MCF 10A (cell line): Measurements from ENCODE around the gene SUSD3. TPM values are rescaled to one million over a fixed set of nuclear protein-coding genes. Genes with fewer than 3 reads are reported as not detected.

ENCODE experiments used
- BruUV-seq: library from RNA; stranded (reverse); fragments of 400-500 nt; replicated peaks from 2 replicates; lab custom pipeline; 2021; lab: Mats Ljungman, UMichigan
- CTCF ChIA-PET: fragments of 300-600 bp; sonication (Branson Sonifier 250); formaldehyde crosslinking; extraction: SDS; loops from one replicate; lab custom pipeline; 2021; ENCODE audit warnings: antibody characterized with exemption, inconsistent platforms; lab: Yijun Ruan, JAX
- POLR2A ChIA-PET: fragments of 300-600, 350-650 bp; sonication (Branson Sonifier 250); formaldehyde crosslinking; extraction: SDS; loops from one replicate; lab custom pipeline; 2020; ENCODE audit warnings: antibody characterized with exemption, inconsistent platforms; lab: Yijun Ruan, JAX
- DNase-seq: peaks from one replicate; pipeline ENCODE4 v3.0.0-alpha.2; 2018; ENCODE audit not compliant: unreplicated experiment
- H3K27ac Mint-ChIP-seq: one replicate; pipeline ENCODE4 v1.8.0; 2022; ENCODE audit warnings: mild to moderate bottlenecking, low read depth, mixed read lengths; ENCODE audit not compliant: unreplicated experiment
- H3K27me3 Mint-ChIP-seq: one replicate; pipeline ENCODE4 v1.8.0; 2022; ENCODE audit warnings: mixed read lengths; ENCODE audit not compliant: insufficient read depth, unreplicated experiment
- H3K36me3 Mint-ChIP-seq: one replicate; pipeline ENCODE4 v1.8.0; 2022; ENCODE audit warnings: mild to moderate bottlenecking, moderate library complexity, mixed read lengths; ENCODE audit not compliant: insufficient read depth, unreplicated experiment
- H3K4me1 Mint-ChIP-seq: one replicate; pipeline ENCODE4 v1.8.0; 2022; ENCODE audit warnings: mixed read lengths; ENCODE audit not compliant: insufficient read depth, unreplicated experiment
- H3K4me3 Mint-ChIP-seq: one replicate; pipeline ENCODE4 v1.8.0; 2022; ENCODE audit warnings: mild to moderate bottlenecking, moderate library complexity, mixed read lengths; ENCODE audit not compliant: unreplicated experiment
- H3K9me3 Mint-ChIP-seq: one replicate; pipeline ENCODE4 v1.8.0; 2022; ENCODE audit warnings: mixed read lengths; ENCODE audit not compliant: unreplicated experiment
- CTCF ChIP-seq: fragments of 200-600 bp; IDR thresholded peaks from one replicate; pipeline ENCODE4 v1.8.0; 2022; ENCODE audit warnings: antibody characterized with exemption, mild to moderate bottlenecking; ENCODE audit not compliant: unreplicated experiment
- intact Hi-C: fragments of 100-400 bp; cut with micrococcal nuclease; formaldehyde crosslinking; loops from 2 replicates; pipeline ENCODE4 v1.14.1; 2022
- total RNA-seq: library from RNA; stranded (reverse); gene quantifications from 2 replicates; pipeline ENCODE4 v1.2.3, GENCODE V29; 2022

The SUSD3 gene
- total RNA-seq, 1 experiment from 2014 or later: not detected

GRCh38 chr9:93037476-93037971 is 21.0 kb upstream of the SUSD3 start:
- ChIA-PET POLR2A (no interaction called here), CTCF (interaction anchor here (0.6 kb wide), 1 partner anchor 123 kb away, joined by 3 read pairs; no protein-coding TSS in a partner anchor)
- BruUV-seq: no TSS peak
- intact Hi-C loops: no loop called here
- DNase-seq: no peak
- no peak for TF ChIP-seq CTCF
- H3K4me3 Mint-ChIP-seq: no peak overlapping the region
- H3K9me3 Mint-ChIP-seq: no peaks in the 10 kb centered on the region
- H3K27ac Mint-ChIP-seq: no peak overlapping the region
- H3K27me3 Mint-ChIP-seq: peaks cover 16% of the 10 kb centered on the region
- no peaks in the 10 kb centered on the region for H3K36me3 Mint-ChIP-seq
- no peaks in the 10 kb centered on the region for H3K4me1 Mint-ChIP-seq

DNA sequence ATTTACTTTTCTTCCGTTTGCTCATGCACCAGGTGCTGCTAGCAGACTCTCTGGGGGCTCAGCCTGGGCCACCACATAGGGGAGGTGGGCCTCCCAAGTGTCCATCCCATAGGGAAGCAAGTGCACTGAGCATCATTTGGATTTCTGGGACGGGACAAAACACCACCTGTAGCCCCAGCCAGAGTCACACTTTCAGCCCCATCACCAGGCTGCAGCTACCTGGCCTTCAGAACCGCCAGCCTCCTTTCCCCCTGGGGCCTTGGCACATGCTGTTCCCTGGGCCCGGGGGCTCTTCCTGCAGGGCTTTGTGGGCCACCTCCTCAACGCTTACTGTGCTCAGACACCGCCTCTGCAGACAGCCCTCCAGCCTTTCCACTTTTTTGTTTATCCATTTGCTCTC is 19.6 kb upstream of the SUSD3 start:
- BruUV-seq: no TSS peak

GRCh38 chr9:93039456-93039855 is 19.0 kb upstream of the SUSD3 start:
- CTCF ChIA-PET: interaction anchor here (0.8 kb wide), 1 partner anchor 35 kb away, joined by 3 read pairs; no protein-coding TSS in a partner anchor

More for the DNA sequence above, 19.6 kb upstream of the SUSD3 start:
- Mint-ChIP-seq H3K4me3 (no peak overlapping the region), H3K4me1 (no peaks in the 10 kb centered on the region), H3K36me3 (no peaks in the 10 kb centered on the region), H3K27me3 (peaks cover 2% of the 10 kb centered on the region), H3K9me3 (no peaks in the 10 kb centered on the region), H3K27ac (no peak overlapping the region)
- DNase-seq: no peak
- POLR2A ChIA-PET: no interaction called here
- CTCF ChIA-PET: no interaction called here
- TF ChIP-seq CTCF: no peak
- intact Hi-C loops: no loop called here

DNA sequence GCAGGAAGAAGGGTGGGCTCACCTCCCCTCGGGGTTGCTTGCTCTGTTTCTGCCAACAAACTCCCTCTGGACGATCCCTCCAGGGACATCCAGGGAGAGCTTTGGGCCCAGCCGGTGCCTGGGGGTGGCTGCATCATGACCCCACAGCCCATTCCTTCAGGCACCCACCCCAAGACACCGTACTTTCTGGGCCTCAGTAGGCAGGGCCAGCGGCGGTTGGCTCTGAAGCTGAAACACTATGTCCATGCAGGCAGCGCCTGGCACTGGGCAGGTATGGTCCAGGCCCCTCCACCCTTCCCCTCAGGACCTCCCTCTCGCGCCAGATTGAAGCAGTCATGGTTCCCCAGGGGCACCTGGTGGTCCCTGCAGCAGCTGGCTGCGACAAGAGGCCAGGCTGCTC is 18.5 kb upstream of the SUSD3 start:
- Mint-ChIP-seq H3K4me1 (no peaks in the 10 kb centered on the region), H3K9me3 (peaks cover 4% of the 10 kb centered on the region), H3K36me3 (no peaks in the 10 kb centered on the region), H3K4me3 (no peak overlapping the region), H3K27me3 (no peaks in the 10 kb centered on the region), H3K27ac (no peak overlapping the region)
- BruUV-seq: no TSS peak
- intact Hi-C loops: no loop called here
- ChIA-PET CTCF (interaction anchor here (0.8 kb wide), 1 partner anchor 35 kb away, joined by 3 read pairs; no protein-coding TSS in a partner anchor), POLR2A (no interaction called here)
- no peak for DNase-seq
- no peak for TF ChIP-seq CTCF

More at GRCh38 chr9:93039456-93039855, 19.0 kb upstream of the SUSD3 start:
- POLR2A ChIA-PET: no interaction called here
- no peak overlapping the region for H3K27ac Mint-ChIP-seq
- BruUV-seq: no TSS peak
- H3K9me3 Mint-ChIP-seq: no peaks in the 10 kb centered on the region
- H3K4me1 Mint-ChIP-seq: no peaks in the 10 kb centered on the region
- H3K27me3 Mint-ChIP-seq: no peaks in the 10 kb centered on the region
- TF ChIP-seq CTCF: no peak
- DNase-seq: no peak
- intact Hi-C loops: no loop called here
- H3K4me3 Mint-ChIP-seq: no peak overlapping the region
- no peaks in the 10 kb centered on the region for H3K36me3 Mint-ChIP-seq
